GM12874 (cell line): ENCODE measurements around the gene SLC27A4.

Experiments used
- TF ChIP-seq, protein P1 (sequence below): IDR thresholded peaks from 2 replicates; pipeline ENCODE4 v1.5.1; 2011; ENCODE audit warnings: low read depth, mild to moderate bottlenecking, control low read depth, low read length, moderate library complexity; ENCODE audit not compliant: insufficient read depth

Gene SLC27A4

DNA sequence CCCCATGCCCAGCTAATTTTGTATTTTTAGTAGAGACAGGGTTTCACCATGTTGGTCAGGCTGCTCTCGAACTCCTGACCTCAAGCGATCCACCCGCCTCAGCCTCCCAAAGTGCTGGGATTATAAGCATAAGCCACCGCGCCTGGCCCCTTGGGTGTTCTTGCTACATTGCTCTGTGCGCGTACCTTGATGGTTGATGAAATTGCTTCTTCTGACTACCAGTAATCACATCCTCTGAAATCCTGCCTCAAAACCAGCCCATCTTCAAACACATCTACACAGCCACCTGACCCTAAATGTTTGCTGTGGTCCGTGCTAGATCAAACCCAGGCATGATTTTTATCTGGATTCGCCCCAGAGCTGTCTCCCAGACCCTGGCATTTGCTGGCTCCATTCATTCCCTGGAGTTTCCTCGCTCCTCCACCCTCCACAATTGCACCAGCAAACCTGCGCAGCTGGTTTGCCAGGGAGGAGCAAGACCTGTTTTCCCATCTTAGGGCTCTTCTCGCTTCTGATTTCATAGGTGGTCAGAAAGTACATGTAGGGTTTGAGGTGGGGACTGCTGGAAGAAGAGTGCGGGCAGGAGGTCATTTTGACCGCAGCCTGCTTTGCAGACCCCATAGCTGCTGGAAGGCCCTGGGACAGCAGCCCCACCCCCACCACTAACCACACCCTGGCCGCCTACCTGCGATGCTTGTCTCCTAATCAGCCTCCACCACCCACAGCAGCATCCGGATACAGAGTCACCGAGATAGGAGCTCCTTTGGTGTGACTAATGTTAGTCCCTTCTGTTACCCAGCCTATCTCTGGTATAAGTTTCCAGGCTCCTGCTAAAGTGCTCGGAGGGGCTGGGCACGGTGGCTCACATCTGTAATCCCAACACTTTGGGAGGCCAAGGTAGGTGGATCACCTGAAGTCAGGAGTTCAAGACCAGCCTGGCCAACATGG, 41.5 kb upstream of the SLC27A4 start:
- TF ChIP-seq, protein P1, sequence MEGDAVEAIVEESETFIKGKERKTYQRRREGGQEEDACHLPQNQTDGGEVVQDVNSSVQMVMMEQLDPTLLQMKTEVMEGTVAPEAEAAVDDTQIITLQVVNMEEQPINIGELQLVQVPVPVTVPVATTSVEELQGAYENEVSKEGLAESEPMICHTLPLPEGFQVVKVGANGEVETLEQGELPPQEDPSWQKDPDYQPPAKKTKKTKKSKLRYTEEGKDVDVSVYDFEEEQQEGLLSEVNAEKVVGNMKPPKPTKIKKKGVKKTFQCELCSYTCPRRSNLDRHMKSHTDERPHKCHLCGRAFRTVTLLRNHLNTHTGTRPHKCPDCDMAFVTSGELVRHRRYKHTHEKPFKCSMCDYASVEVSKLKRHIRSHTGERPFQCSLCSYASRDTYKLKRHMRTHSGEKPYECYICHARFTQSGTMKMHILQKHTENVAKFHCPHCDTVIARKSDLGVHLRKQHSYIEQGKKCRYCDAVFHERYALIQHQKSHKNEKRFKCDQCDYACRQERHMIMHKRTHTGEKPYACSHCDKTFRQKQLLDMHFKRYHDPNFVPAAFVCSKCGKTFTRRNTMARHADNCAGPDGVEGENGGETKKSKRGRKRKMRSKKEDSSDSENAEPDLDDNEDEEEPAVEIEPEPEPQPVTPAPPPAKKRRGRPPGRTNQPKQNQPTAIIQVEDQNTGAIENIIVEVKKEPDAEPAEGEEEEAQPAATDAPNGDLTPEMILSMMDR = no peak

DNA sequence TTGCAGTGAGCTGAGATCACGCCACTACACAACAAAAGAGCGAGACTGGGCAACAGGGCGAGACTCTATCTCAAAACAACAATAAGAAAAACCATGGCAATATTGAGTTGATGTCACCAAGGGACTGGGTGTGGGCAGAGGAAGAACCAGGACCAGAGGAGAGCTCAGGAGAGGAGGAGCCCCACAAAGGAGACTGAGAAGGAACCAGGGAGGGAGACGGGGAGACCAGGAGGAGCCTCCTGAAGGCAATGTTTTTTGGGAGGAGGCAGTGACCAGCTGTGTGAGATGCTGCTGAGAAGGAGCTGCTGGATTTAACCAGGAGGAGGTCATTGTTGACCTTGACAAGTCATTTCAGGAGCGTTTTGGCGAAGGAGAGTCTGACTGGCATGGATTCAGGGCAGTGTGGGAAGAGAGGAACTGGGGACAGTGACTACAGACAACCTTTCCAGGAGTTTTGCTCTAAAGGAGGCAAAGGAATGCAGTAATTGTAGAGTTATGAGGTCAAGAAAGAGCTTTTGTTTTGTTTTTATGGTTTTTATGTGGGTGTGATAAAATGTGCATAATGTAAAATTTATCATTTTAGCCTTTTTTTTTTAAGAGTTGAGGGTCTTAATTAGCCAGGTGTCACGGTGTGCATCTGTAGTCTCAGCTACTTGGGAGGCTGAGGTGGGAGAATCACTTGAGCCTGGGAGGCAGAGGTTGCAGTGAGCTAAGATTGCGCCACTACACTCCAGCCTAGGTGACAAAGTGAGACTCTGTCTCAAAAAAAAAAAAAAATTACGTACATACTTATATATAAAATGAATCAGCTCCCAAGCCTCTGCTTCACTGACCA, 36.0 kb upstream of the SLC27A4 start:
- TF ChIP-seq, protein P1 = no peak

DNA sequence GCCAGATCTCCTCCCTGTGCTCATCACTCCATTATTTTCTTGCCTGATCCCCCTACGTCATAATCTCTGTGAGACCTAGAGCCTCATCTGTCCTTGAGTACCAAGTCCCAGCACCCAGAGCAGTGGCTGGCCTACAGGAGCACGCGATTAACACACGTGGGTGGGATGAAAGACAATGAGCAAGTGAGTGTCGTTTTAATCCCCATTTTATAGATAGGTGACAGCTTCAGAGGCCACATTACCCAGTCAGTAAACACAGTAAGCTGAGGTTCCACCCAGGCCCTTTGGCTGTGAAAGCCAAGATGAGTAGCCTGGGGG, 35.4 kb upstream of the SLC27A4 start:
- TF ChIP-seq, protein P1 = no peak

DNA sequence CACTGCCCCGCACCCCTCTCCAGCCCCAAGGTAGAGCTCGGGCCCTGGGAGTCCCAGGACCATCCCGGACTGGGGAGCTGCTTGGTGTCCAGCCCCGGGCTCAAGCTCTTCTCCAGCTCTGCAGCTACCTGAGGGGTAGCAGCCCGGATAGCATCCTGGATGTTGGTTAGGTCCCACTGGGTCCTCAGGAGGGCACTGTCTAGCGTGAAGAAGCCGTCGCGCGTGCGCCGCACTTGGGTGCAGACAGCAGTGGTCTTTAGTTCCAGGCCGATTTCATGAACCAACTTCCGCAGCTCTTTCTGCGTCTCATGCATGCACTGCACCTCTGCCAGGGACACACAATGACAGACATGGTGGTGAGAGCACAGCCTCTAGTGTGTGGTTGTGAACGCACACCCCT, 30.8 kb upstream of the SLC27A4 start:
- TF ChIP-seq, protein P1 = no peak

DNA sequence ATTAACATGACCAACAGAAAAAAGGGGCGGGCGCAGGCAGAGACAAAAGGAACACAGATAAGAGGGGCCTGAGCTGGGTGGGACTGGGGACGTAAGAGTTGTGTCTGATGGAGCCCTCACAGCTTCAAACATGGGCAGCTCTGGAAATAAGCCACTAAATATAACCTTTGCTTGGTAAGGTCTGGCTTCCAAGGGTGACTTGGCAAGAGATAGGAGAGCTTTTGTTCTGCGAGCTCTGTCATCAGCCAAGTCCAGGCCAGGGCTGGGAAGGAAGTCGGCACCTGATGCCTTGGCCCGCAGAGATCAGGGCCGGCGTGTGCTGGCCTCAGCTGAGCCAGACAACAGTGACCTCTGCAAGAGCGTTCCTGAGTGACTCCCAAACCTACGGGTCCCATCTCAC, 29.9 kb upstream of the SLC27A4 start:
- TF ChIP-seq, protein P1 = no peak

DNA sequence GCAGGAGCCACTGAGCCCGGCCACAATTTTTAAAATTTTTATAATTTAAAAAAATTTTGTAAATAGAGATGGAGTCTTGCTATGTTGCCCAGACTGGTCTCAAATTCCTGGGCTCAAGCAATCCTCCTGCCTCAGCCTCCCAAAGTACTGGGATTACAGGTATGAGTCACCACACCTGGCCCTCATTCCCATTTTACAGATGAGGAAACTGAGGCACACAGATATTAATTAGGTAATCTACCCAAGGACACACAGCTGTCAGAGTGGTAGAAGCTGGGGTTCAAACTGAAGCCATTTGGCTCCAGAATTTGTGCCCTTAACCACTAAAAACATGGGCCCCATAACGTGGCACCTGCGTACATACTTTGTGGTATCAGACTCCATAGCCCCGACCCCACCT, 25.6 kb upstream of the SLC27A4 start:
- TF ChIP-seq, protein P1 = no peak

DNA sequence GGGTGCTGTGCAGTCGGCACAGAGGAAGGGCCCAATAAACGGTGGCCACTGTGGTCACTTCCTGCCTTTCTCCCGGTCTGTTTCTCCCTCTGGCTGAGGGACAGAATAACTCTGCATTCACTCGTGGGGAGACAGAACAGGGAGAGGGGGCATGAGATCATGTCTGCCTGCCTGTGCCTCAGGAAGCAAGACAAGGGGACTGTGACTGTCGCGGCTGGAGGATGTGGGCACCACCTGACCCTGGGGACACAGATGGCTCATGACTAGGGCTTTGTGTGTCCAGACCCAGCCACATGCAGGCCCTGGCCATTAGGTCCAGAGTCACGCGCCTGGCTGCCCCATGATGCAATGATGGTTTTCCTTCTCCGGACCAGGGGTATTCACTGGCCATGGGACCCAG, 23.9 kb upstream of the SLC27A4 start:
- TF ChIP-seq, protein P1 = no peak
